HepG2 (cell line): ENCODE results near the gene SS18L1. TPM values are rescaled to one million over a fixed set of nuclear protein-coding genes. Genes with fewer than 3 reads are reported as not detected.

Experiments used
- CEBPB ChIP-seq: IDR thresholded peaks from 2 replicates; pipeline ENCODE4 v1.6.1; 2011; ENCODE audit warnings: low read depth, low read length, improper control_type of control experiment, borderline replicate concordance
- CEBPG ChIP-seq: IDR thresholded peaks from 2 replicates; pipeline ENCODE4 v1.6.1; 2016
- HNF4G ChIP-seq, 2 experiments: sonication (generic) in 1 of 2; formaldehyde crosslinking in 1 of 2; IDR thresholded peaks; 2 replicates each; pipeline versions ENCODE4 v1.4.0 to v1.6.1; 2011 to 2020; ENCODE audit warnings: borderline replicate concordance in 2 of 2, low read depth in 2 of 2, mild to moderate bottlenecking in 2 of 2, low read length in 1 of 2, missing genetic modification reagents in 1 of 2, moderate library complexity in 1 of 2
- MTA1 ChIP-seq: sonication (generic); formaldehyde crosslinking; IDR thresholded peaks from 2 replicates; pipeline ENCODE4 v1.4.0; 2020; ENCODE audit warnings: missing genetic modification reagents, mild to moderate bottlenecking, borderline replicate concordance
- SAP130 ChIP-seq: IDR thresholded peaks from 2 replicates; pipeline ENCODE4 v1.6.1; 2016; ENCODE audit warnings: low read depth
- TGIF2 ChIP-seq: IDR thresholded peaks from 2 replicates; pipeline ENCODE4 v1.6.1; 2016; ENCODE audit warnings: control low read depth, missing compliant biosample characterization
- ZBTB7B ChIP-seq: sonication (generic); formaldehyde crosslinking; IDR thresholded peaks from 2 replicates; pipeline ENCODE4 v1.4.0; 2020; ENCODE audit warnings: missing genetic modification reagents
- ZNF343 ChIP-seq: sonication (generic); formaldehyde crosslinking; IDR thresholded peaks from 2 replicates; pipeline ENCODE4 v1.4.0; 2020; ENCODE audit warnings: mild to moderate bottlenecking, missing genetic modification reagents
- ZNF629 ChIP-seq: sonication (generic); formaldehyde crosslinking; conservative IDR thresholded peaks from 2 replicates; pipeline ENCODE4 v1.5.0; 2020; ENCODE audit warnings: missing genetic modification reagents
- polyA plus RNA-seq, 8 experiments: library from polyadenylated mRNA; depleted of rRNA in 3 of 8; stranded (reverse) in 7 of 8; unstranded in 1 of 8; fragments of >200 nt; fragmentation: Illumina TruSeq in 4 of 8; extraction: Trizol in 4 of 8; gene quantifications; 2 replicates each; pipeline versions ENCODE4 v1.2.1 to v1.2.3, GENCODE V29; 2011 to 2016; ENCODE audit warnings: low read depth in 4 of 8, missing spikeins in 1 of 8, mixed read lengths in 1 of 8; ENCODE audit not compliant: insufficient read depth in 1 of 8
- total RNA-seq, 5 experiments: library from RNA; depleted of rRNA; stranded (reverse); fragments of >200 nt; fragmentation: Illumina TruSeq; extraction: Trizol; gene quantifications; 2 replicates each; pipeline ENCODE4 v1.2.3, GENCODE V29; 2016; ENCODE audit warnings: low read depth in 1 of 5
- TF ChIP-seq, protein P1 (sequence below): sonication (generic); formaldehyde crosslinking; IDR thresholded peaks from 2 replicates; pipeline ENCODE4 v1.4.0; 2020; ENCODE audit warnings: missing genetic modification reagents
- TF ChIP-seq, protein P2 (sequence below): sonication (generic); formaldehyde crosslinking; IDR thresholded peaks from 2 replicates; pipeline ENCODE4 v1.8.1; 2022; ENCODE audit warnings: low read depth, mild to moderate bottlenecking, missing genetic modification reagents
- TF ChIP-seq, protein P3 (sequence below): fragments of 450-650 bp; IDR thresholded peaks from 2 replicates; pipeline ENCODE4 v1.6.1; 2016
- TF ChIP-seq, protein P4 (sequence below): sonication (generic); formaldehyde crosslinking; IDR thresholded peaks from 2 replicates; pipeline ENCODE4 v1.4.0; 2020; ENCODE audit warnings: missing genetic modification reagents, borderline replicate concordance
- TF ChIP-seq, protein P5 (sequence below): sonication (generic); formaldehyde crosslinking; IDR thresholded peaks from 2 replicates; pipeline ENCODE4 v1.4.0; 2020; ENCODE audit warnings: missing genetic modification reagents, mild to moderate bottlenecking, borderline replicate concordance

The SS18L1 gene
- total and polyA plus RNA-seq, 2 of the 13 experiments (the other 11 are each of a cell fraction or from before 2014, with no cell fraction given), result 17.8 to 27.6 TPM

DNA sequence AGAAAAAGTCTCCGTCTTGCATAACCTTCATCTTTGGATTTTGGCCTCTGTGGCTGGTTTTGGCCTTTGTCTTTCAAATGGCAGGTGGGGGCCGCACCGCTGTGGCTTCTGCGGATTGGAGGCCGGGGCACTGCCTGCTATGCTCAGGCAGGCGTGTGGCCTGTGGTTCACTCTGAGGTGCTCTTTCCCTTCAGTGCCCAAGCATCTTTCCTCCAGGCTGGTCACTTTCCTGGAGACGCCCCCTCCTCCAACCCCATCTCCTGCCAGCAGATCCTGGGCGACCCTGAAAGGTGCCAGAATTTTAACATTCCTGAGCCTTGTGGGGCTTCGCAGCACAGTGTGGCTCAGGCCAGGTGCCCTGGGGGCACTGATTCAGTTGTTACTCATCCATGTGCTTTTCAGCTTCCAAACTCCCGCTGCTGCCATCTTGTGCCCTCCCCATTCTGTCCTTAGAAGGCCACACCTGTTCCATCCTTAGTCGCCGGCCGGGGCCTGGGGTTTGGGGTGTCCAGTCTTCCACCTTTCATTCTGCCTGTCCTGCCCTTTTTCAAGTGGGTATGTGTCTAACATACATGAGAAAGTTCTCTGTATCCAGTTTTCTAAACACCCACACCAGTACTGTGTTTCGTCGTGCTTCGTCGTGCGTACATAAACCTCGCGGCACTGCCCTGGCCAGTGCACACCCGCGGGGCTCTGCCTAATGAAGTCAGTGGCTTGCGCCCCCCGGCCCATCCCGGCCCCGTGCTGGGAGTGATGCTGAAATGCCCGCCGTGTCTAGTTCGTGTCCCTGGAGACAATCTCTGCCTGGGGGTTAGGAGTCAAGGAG lies 12.1 kb downstream of the SS18L1 start (continued):
- TF ChIP-seq, protein P1, sequence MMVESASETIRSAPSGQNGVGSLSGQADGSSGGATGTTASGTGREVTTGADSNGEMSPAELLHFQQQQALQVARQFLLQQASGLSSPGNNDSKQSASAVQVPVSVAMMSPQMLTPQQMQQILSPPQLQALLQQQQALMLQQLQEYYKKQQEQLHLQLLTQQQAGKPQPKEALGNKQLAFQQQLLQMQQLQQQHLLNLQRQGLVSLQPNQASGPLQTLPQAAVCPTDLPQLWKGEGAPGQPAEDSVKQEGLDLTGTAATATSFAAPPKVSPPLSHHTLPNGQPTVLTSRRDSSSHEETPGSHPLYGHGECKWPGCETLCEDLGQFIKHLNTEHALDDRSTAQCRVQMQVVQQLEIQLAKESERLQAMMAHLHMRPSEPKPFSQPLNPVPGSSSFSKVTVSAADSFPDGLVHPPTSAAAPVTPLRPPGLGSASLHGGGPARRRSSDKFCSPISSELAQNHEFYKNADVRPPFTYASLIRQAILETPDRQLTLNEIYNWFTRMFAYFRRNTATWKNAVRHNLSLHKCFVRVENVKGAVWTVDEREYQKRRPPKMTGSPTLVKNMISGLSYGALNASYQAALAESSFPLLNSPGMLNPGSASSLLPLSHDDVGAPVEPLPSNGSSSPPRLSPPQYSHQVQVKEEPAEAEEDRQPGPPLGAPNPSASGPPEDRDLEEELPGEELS (CRISPR knock-in tag), result 0 out of 2 replicates have a peak, but pooled peaks have one; percentile 19
- TF ChIP-seq ZBTB7B (CRISPR knock-in tag), result peak; percentile 82; the same call in 1 of the 2 replicates
- TF ChIP-seq CEBPG (CRISPR knock-in tag), result peak; percentile 69; the same call in 1 of the 2 replicates
- peak; percentile 90 for TF ChIP-seq MTA1 (CRISPR knock-in tag)
- peak; percentile 76; the same call in 1 of the 2 replicates for TF ChIP-seq ZNF343 (CRISPR knock-in tag)
- TF ChIP-seq, protein P2, sequence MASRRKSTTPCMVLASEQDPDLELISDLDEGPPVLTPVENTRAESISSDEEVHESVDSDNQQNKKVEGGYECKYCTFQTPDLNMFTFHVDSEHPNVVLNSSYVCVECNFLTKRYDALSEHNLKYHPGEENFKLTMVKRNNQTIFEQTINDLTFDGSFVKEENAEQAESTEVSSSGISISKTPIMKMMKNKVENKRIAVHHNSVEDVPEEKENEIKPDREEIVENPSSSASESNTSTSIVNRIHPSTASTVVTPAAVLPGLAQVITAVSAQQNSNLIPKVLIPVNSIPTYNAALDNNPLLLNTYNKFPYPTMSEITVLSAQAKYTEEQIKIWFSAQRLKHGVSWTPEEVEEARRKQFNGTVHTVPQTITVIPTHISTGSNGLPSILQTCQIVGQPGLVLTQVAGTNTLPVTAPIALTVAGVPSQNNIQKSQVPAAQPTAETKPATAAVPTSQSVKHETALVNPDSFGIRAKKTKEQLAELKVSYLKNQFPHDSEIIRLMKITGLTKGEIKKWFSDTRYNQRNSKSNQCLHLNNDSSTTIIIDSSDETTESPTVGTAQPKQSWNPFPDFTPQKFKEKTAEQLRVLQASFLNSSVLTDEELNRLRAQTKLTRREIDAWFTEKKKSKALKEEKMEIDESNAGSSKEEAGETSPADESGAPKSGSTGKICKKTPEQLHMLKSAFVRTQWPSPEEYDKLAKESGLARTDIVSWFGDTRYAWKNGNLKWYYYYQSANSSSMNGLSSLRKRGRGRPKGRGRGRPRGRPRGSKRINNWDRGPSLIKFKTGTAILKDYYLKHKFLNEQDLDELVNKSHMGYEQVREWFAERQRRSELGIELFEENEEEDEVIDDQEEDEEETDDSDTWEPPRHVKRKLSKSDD, result 0 out of 2 replicates have a peak, but pooled peaks have one; percentile 43
- TF ChIP-seq TGIF2, result peak; percentile 48; the same call in 1 of the 2 replicates
- TF ChIP-seq HNF4G (IDR thresholded peaks at IDR 0.05; ENCODE audit: borderline replicate concordance, low read depth, low read length), result peak; percentile 96
- TF ChIP-seq HNF4G (CRISPR knock-in tag; IDR thresholded peaks at IDR 0.05; ENCODE audit: borderline replicate concordance, low read depth), result peak; percentile 87
- TF ChIP-seq, protein P3, sequence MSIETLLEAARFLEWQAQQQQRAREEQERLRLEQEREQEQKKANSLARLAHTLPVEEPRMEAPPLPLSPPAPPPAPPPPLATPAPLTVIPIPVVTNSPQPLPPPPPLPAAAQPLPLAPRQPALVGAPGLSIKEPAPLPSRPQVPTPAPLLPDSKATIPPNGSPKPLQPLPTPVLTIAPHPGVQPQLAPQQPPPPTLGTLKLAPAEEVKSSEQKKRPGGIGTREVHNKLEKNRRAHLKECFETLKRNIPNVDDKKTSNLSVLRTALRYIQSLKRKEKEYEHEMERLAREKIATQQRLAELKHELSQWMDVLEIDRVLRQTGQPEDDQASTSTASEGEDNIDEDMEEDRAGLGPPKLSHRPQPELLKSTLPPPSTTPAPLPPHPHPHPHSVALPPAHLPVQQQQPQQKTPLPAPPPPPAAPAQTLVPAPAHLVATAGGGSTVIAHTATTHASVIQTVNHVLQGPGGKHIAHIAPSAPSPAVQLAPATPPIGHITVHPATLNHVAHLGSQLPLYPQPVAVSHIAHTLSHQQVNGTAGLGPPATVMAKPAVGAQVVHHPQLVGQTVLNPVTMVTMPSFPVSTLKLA, result peak; percentile 57; the same call in 1 of the 2 replicates
- TF ChIP-seq, protein P4, sequence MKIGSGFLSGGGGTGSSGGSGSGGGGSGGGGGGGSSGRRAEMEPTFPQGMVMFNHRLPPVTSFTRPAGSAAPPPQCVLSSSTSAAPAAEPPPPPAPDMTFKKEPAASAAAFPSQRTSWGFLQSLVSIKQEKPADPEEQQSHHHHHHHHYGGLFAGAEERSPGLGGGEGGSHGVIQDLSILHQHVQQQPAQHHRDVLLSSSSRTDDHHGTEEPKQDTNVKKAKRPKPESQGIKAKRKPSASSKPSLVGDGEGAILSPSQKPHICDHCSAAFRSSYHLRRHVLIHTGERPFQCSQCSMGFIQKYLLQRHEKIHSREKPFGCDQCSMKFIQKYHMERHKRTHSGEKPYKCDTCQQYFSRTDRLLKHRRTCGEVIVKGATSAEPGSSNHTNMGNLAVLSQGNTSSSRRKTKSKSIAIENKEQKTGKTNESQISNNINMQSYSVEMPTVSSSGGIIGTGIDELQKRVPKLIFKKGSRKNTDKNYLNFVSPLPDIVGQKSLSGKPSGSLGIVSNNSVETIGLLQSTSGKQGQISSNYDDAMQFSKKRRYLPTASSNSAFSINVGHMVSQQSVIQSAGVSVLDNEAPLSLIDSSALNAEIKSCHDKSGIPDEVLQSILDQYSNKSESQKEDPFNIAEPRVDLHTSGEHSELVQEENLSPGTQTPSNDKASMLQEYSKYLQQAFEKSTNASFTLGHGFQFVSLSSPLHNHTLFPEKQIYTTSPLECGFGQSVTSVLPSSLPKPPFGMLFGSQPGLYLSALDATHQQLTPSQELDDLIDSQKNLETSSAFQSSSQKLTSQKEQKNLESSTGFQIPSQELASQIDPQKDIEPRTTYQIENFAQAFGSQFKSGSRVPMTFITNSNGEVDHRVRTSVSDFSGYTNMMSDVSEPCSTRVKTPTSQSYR (CRISPR knock-in tag), result 0 out of 2 replicates have a peak, but pooled peaks have one; percentile 1
- peak; percentile 50; the same call in 1 of the 2 replicates for TF ChIP-seq SAP130
- TF ChIP-seq ZNF629, result peak; percentile 10; the same call in 1 of the 2 replicates
- TF ChIP-seq, protein P5, sequence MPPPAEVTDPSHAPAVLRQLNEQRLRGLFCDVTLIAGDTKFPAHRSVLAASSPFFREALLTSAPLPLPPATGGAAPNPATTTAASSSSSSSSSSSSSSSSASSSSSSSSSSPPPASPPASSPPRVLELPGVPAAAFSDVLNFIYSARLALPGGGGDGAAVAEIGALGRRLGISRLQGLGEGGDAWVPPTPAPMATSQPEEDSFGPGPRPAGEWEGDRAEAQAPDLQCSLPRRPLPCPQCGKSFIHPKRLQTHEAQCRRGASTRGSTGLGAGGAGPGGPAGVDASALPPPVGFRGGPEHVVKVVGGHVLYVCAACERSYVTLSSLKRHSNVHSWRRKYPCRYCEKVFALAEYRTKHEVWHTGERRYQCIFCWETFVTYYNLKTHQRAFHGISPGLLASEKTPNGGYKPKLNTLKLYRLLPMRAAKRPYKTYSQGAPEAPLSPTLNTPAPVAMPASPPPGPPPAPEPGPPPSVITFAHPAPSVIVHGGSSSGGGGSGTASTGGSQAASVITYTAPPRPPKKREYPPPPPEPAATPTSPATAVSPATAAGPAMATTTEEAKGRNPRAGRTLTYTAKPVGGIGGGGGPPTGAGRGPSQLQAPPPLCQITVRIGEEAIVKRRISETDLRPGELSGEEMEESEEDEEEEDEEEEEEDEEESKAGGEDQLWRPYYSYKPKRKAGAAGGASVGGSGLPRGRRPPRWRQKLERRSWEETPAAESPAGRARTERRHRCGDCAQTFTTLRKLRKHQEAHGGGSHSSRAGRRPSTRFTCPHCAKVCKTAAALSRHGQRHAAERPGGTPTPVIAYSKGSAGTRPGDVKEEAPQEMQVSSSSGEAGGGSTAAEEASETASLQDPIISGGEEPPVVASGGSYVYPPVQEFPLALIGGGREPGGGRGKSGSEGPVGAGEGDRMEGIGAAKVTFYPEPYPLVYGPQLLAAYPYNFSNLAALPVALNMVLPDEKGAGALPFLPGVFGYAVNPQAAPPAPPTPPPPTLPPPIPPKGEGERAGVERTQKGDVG, result peak; percentile 98
- TF ChIP-seq CEBPB, result peak; percentile 52; the same call in 1 of the 2 replicates
